ENCODE measurements around the gene ZNF700.
"Not testable (repeated sequence)": the region's sequence is repeated elsewhere in the genome, so short reads cannot be mapped to it uniquely, and the experiment has no call there.

Gene ZNF700

DNA sequence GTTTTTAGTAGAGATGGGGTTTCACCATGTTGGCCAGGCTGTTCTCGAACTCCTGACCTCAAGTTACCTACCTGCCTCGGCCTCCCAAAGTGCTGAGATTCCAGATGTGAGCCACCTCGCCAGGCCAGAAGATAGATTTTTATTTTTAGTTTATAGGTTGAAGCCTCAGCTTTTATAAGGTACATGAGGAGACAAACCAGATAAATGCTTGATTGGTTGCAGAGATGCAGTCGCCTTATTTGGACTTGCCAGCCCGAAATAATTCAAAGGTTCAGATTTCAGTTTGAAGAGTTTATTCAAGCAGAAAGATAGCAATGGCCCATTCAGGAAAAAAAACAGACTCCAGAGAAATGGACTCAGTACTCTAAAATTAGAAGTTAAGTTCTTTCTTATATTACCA, 34.3 kb upstream of the ZNF700 start:
- TF ChIP-seq, protein P1, sequence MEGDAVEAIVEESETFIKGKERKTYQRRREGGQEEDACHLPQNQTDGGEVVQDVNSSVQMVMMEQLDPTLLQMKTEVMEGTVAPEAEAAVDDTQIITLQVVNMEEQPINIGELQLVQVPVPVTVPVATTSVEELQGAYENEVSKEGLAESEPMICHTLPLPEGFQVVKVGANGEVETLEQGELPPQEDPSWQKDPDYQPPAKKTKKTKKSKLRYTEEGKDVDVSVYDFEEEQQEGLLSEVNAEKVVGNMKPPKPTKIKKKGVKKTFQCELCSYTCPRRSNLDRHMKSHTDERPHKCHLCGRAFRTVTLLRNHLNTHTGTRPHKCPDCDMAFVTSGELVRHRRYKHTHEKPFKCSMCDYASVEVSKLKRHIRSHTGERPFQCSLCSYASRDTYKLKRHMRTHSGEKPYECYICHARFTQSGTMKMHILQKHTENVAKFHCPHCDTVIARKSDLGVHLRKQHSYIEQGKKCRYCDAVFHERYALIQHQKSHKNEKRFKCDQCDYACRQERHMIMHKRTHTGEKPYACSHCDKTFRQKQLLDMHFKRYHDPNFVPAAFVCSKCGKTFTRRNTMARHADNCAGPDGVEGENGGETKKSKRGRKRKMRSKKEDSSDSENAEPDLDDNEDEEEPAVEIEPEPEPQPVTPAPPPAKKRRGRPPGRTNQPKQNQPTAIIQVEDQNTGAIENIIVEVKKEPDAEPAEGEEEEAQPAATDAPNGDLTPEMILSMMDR (IDR thresholded peaks at IDR 0.05), result no peak
- Histone ChIP-seq H3K4me3 (no peak overlapping the region), H3K27ac (no peak overlapping the region)
- DNase-seq (ENCODE audit: low spot score), result no peak

DNA sequence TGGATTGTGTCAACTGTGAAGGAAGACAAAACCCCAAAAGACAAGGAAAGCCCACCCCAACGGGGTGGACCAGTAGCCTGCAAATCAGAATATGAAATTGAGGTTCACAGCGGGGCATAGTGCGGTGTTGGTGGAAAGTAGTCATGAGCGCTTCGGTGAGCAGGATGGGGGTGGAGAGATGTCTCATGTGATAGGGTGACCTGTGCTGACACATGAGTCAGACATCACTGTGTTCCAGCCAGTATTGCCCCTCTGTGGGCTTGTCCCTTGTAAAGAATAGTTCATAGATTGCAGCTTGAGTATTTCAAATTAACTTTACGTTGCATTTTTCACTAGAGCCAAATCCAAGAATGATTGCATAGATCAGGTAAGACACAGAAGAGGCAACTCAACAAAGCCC, 30.1 kb upstream of the ZNF700 start:
- no peak for DNase-seq (ENCODE audit: low spot score)
- TF ChIP-seq, protein P1 (IDR thresholded peaks at IDR 0.05), result no peak

DNA sequence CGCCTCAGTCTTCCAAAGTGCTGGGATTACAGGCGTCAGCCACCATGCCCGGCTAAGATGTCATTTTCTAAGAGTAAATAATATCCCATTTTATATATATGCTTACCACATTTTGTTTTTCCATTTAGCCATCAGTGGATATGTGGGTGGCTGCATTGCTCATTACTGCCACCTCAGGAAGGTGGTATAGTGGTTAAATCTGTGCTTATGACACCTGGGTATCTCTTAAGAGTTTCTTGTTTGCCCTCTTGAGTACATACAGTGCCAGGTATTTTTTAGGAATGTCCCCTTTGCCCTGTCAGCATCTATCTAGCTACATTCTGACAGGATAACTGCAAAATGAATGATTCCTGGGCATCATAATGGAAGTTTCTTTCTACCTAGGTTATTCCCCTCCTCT, 22.7 kb upstream of the ZNF700 start:
- no peak overlapping the region for H3K4me3 ChIP-seq
- no peak for DNase-seq (ENCODE audit: low spot score)
- H3K27ac ChIP-seq, result no peak overlapping the region
- TF ChIP-seq, protein P1 (IDR thresholded peaks at IDR 0.05), result no peak

More for the DNA sequence above, 30.1 kb upstream of the ZNF700 start:
- Histone ChIP-seq H3K27ac (no peak overlapping the region), H3K4me3 (no peak overlapping the region)

DNA sequence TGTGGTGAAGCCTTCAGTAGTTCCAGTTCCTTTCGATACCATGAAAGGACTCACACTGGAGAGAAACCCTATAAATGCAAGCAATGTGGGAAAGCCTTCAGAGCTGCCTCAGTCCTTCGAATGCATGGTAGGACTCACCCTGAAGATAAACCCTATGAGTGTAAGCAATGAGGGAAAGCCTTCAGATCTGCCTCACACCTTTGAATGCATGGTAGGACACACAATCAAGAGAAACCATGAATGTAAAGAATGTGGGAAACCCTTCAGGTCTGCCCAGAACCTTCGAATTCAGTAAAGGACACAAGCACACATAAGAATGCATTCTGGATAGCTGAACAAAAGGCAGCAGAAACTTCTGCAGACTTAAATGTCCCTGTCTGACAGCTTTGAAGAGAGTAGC, 19.0 kb upstream of the ZNF700 start:
- DNase-seq (ENCODE audit: low spot score), result no peak
- TF ChIP-seq, protein P1 (IDR thresholded peaks at IDR 0.05), result no peak
- H3K27ac ChIP-seq, result no peak overlapping the region
- H3K4me3 ChIP-seq, result peak overlapping the region; percentile 41

DNA sequence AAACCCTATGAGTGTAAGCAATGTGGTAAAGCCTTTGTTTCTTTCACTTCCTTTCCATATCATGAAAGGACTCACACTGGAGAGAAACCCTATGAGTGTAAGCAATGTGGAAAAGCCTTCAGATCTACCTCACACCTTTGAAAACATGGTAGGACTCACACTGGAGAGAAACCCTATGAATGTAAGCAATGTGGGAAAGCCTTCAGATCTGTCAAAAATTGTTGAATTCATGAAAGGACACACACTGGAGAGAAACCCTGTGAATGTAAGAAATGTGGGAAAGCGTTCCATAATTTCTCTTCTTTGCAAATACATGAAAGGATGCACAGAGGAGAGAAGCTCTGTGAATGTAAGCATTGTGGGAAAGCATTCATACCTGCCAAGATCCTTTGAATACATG, 13.0 kb upstream of the ZNF700 start:
- H3K27ac ChIP-seq; DNase-seq (ENCODE audit: low spot score); H3K4me3 ChIP-seq: not testable (repeated sequence)

DNA sequence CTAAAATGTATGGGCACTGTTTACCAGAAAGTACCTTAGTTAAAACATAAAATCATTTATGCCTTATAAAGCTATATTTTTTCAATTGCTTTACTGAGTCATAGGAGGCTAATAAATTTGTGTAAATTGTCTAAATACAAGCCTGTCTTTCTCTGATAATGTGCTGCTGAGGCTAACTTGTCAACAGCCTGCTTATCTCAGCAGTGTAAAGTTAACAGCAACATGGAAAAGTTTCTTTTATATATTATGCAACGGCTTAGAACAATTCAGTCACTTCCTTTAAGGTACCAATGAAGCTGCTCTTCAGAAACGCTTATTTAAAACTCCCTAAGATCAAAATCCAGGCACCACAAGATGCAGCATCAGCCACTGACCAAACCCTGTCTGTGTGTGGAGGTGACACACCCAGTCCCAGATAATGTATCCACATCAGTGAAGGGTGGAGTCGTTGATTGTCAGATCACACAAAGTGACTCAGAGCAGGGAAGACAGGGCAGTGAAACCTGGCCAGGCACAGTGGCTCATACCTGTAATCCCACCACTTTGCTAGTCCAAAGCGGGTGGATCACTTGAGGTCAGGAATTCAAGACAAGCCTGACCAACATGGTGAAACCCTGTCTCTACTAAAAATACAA, 10.4 kb upstream of the ZNF700 start:
- H3K4me3 ChIP-seq; H3K27ac ChIP-seq; DNase-seq (ENCODE audit: low spot score): not testable (repeated sequence)

DNA sequence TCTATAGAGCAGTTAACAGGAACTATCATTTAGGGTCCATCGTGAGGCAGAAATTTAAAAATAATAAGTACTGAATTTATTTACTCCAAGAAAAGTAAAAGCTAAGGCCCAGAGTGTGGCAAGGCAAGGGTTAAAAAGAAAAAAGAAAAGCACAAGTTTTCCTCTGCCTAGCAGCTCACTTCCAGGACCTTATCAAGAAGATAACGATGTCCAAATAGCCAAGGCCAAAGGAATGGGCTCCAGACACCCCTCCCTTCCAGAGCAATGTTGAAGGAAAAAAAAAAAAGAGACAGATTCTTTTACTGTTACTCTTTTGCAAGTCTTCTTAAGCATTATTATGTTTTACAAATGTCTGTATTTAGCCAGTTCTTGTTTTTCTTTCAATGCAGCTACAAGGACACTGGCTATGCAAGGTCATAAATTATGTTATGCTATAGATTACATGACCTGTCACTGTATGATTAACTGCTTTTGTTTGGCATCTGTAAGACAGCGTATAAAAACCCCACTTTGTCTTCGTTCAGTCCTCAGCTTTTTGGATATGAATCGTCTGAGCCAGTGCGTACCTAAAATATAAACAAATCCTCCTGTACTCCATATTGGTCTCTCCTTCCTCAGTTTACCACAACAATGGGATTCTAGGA, 2.9 kb upstream of the ZNF700 start:
- no peak overlapping the region for H3K27ac ChIP-seq
- TF ChIP-seq, protein P1 (IDR thresholded peaks at IDR 0.05), result no peak
- no peak for DNase-seq (ENCODE audit: low spot score)
- no peak overlapping the region for H3K4me3 ChIP-seq

DNA sequence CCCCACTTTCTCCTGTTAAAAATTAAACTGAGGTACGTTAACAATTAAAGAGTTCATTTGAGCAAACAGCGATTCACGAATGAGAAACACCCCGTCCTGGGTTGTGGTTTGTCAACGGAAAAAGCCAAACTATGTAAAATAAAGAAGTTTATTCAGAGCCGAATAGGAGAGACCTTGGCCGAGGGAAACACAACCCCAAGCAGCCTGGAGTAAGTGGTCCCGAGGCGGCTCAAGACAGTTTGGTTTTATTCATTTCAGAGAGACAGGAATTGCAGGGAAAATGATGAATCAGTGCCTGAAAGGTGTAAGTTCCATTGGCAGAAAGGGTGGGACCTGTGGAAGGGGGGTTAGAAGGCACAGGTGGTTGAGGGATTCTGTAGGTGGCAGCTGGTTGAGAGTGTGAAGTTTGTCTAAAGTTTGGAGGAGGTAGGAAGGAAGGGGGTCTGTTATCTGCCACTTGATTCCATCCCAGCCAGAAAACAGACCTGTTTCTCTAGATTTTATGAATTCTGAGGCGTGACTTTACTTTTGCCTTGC, 812 bp downstream of the ZNF700 start:
- H3K27ac ChIP-seq, result peak overlapping the region; percentile 86 to 92
- not testable (repeated sequence) for DNase-seq (ENCODE audit: low spot score)
- H3K4me3 ChIP-seq, result peak overlapping the region; percentile 99
